ENCODE results near the gene FOXO6.

The FOXO6 gene

GRCh38 chr1:41428738-41429640 is 67.8 kb downstream of the FOXO6 start:
- DNase-seq: no peak

GRCh38 chr1:41429641-41430035 is 68.4 kb downstream of the FOXO6 start:
- no peak for DNase-seq

DNA sequence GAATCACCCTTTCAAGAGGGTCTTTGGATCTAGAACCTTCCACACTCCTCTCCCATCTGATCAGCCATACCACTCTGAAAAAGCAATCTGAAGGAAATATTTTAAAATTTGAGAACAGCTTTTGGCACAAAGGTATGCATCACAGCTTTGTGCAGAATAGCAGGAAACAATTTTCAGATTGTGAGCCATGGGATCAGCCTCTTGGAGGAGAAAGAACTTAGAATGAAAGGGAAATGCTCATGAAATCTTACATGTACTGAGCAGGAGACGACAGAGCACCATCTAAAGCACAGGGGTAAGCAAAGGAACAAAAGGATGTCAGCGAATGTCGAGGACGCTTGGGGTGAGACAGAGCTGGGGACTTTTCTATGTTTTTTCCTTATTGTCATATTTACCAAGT is 68.8 kb downstream of the FOXO6 start:
- no peak for DNase-seq

- DNase-seq: no peak
Observed at GRCh38 chr1:41430582-41430981, 69.3 kb downstream of the FOXO6 start.

DNA sequence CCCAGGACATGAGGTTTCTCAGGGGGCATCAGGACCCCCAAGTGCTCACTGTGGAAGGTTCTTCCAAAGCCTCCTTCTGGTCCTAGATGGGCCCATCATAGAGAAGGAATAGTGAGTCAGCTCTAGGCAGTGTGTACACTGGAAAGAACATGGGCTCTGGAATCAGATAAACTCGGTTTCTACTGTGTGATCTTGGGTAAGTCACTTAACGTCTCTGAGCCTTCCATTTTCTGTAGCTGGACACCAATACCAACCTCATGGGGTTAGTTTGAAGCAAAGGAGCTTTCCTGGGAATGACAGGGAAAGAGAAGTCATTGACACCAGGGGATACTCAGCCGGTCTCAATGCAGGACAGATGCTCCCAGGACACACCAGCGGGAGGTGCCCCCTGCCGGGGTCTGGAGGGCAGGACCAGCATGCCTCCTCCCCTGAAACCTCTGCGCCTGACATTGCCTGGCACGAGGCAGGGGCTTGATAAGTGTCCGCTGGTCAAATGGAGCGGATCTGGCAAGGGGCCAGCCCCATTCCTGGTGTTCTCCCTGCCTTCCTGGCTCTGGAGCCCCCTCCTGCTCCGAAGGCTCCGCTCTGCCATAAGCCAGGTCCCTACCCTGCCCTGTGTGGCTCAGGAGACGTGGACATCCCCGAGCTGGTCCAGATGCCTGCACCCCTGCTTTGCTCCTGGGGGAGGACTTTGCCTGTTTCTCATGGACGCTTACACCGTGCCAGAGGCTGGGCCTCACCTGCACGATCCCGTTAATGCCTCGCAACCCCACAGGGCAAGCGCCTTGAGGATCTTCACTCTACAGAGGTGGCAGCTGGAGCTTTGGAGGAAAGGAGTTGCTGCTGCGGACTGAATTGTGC is 70.5 kb downstream of the FOXO6 start:
- DNase-seq: no peak
